Tibial artery (tissue), 4 donors: ENCODE measurements around the gene TOX2.

Source experiments
- DNase-seq, 2 donors: peaks; one replicate each; pipeline ENCODE4 v3.0.0-alpha.2; 2019
- H3K27ac ChIP-seq, 2 donors: fragments of 200-600 bp; sonication (generic) in 1 of 2; 1 replicate in 1 of 2; 2 replicates in 1 of 2; pipeline ENCODE4 v1.5.1; 2018 to 2019; ENCODE audit warnings: mild to moderate bottlenecking in 1 of 2
- H3K27me3 ChIP-seq, 2 donors: fragments of 200-600 bp; sonication (generic) in 1 of 2; one replicate each; pipeline versions ENCODE4 v1.5.1 to v1.6.0; 2016 to 2019
- H3K36me3 ChIP-seq, 3 donors: fragments of 200-600 bp; sonication (generic) in 2 of 3; one replicate each; pipeline ENCODE4 v1.5.1; 2016 to 2019; ENCODE audit warnings: mild to moderate bottlenecking in 2 of 3
- H3K4me1 ChIP-seq, 4 donors: fragments of 200-600 bp; sonication (generic) in 2 of 4; 1 replicate in 3 of 4; 2 replicates in 1 of 4; pipeline ENCODE4 v1.5.1; 2016 to 2019
- H3K4me3 ChIP-seq, 2 donors: fragments of 200-600 bp; sonication (generic) in 1 of 2; 1 replicate in 1 of 2; 2 replicates in 1 of 2; pipeline ENCODE4 v1.5.1; 2018 to 2019; ENCODE audit warnings: mild to moderate bottlenecking in 2 of 2
- H3K9me3 ChIP-seq, 3 donors: fragments of 200-600 bp; sonication (generic) in 1 of 3; one replicate each; pipeline ENCODE4 v1.5.1; 2016 to 2019
- CTCF ChIP-seq, 2 experiments: fragments of 200-600 bp in 1 of 2; fragments of 450-650 bp in 1 of 2; IDR thresholded peaks; one replicate each; pipeline ENCODE4 v1.5.1; 2017 to 2019; ENCODE audit warnings: antibody characterized with exemption in 2 of 2, mild to moderate bottlenecking in 1 of 2, moderate library complexity in 1 of 2
- intact Hi-C: fragments of 100-400 bp; cut with DNase I; formaldehyde crosslinking; loops from one replicate; pipeline ENCODE4 v1.15.0; 2023; ENCODE audit warnings: low total_unique reads

The TOX2 gene

DNA sequence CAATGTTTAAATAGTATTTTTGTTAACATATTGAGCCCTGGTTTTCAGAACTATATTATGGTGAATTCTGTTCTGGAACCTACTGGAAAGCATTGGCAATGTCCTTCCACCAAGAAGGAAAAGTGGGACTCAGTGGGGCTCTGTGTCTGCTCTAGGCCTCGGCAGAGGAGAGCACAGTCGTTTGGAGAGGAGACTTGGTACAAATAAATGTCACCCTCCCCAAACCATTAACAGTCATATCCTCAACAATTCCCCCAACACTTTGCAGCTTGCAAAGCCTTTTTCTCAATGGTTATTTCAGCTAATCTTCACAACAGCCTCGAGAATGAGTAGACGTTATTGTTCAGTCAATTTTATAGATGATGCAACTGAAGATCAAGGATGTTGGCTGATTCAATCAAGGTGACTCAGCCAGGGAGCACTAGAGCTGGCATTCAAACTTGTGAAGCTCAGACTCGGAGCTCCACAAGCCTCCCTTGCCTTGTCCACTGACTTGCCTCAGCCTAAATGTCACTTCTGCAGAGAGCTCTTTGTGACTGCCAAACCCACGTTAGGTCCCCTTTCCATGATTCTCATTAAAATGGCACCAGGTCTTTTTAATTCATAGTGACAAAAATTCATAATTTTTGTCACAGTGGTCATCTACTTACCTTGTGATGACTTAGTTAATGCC is 60.6 kb downstream of the TOX2 start:
- no peak overlapping the region for H3K27ac ChIP-seq
- H3K36me3 ChIP-seq: no peaks in the 10 kb centered on the region
- no peak for DNase-seq
- no peaks in the 10 kb centered on the region for H3K4me1 ChIP-seq
- H3K9me3 ChIP-seq: no peaks in the 10 kb centered on the region
- H3K4me3 ChIP-seq: no peak overlapping the region
- intact Hi-C loops: no loop called here
- TF ChIP-seq CTCF (IDR thresholded peaks at IDR 0.05): no peak
- peaks cover 0 to 3% of the 10 kb centered on the region in 2 donors for H3K27me3 ChIP-seq

DNA sequence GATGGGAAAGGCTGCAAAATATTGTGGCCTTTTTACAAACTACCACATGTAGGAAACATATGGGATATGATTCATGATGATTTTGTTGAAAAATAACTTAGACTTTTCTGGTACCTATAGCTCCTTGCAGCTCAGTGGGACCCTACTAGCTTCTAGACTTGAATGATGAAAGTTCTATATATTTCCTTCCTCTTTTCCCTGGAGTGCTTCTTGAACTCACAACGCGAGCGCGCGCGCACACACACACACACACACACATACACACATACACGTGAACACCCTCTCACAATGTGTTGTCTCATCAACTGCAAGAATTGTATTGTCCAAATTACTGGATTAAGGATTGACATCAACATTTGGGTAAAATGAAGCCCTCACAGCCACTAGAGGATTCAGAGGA is 61.9 kb downstream of the TOX2 start:
- H3K4me3 ChIP-seq: no peak overlapping the region
- H3K27ac ChIP-seq: no peak overlapping the region
- H3K4me1 ChIP-seq: no peaks in the 10 kb centered on the region
- peaks cover 0 to 3% of the 10 kb centered on the region in 2 donors for H3K27me3 ChIP-seq
- no peaks in the 10 kb centered on the region for H3K36me3 ChIP-seq
- no peaks in the 10 kb centered on the region for H3K9me3 ChIP-seq
- no peak for TF ChIP-seq CTCF (IDR thresholded peaks at IDR 0.05)
- no peak for DNase-seq
- intact Hi-C loops: no loop called here

GRCh38 chr20:43977252-43977651 is 62.6 kb downstream of the TOX2 start:
- peaks cover 0 to 3% of the 10 kb centered on the region in 2 donors for H3K27me3 ChIP-seq
- no peaks in the 10 kb centered on the region for H3K9me3 ChIP-seq
- H3K4me3 ChIP-seq: no peak overlapping the region
- H3K36me3 ChIP-seq: no peaks in the 10 kb centered on the region
- no peaks in the 10 kb centered on the region for H3K4me1 ChIP-seq
- intact Hi-C loops: no loop called here
- DNase-seq: no peak
- no peak for TF ChIP-seq CTCF (IDR thresholded peaks at IDR 0.05)
- H3K27ac ChIP-seq: no peak overlapping the region

- intact Hi-C loops: no loop called here
Measured at GRCh38 chr20:43977962-43978361, 63.3 kb downstream of the TOX2 start.

GRCh38 chr20:43979576-43980105 is 65.0 kb downstream of the TOX2 start:
- DNase-seq: no peak
- Histone ChIP-seq H3K36me3 (no peaks in the 10 kb centered on the region), H3K27me3 (no peaks in the 10 kb centered on the region), H3K4me3 (no peak overlapping the region), H3K27ac (no peak overlapping the region), H3K9me3 (no peaks in the 10 kb centered on the region), H3K4me1 (no peaks in the 10 kb centered on the region)
- no peak for TF ChIP-seq CTCF (IDR thresholded peaks at IDR 0.05)
- intact Hi-C loops: loop anchor here (10.0 kb wide), 1 partner anchor 95 kb away; no protein-coding TSS in a partner anchor

More at GRCh38 chr20:43977962-43978361, 63.3 kb downstream of the TOX2 start:
- no peak for TF ChIP-seq CTCF (IDR thresholded peaks at IDR 0.05)
- no peaks in the 10 kb centered on the region for H3K4me1 ChIP-seq
- no peak overlapping the region for H3K27ac ChIP-seq
- no peaks in the 10 kb centered on the region for H3K36me3 ChIP-seq
- H3K27me3 ChIP-seq: peaks cover 0 to 3% of the 10 kb centered on the region in 2 donors
- no peak for DNase-seq
- no peaks in the 10 kb centered on the region for H3K9me3 ChIP-seq
- H3K4me3 ChIP-seq: no peak overlapping the region
